Upper lobe of left lung (tissue), 6 donors: ENCODE results near the gene ATF6B. TPM values are rescaled to one million over a fixed set of nuclear protein-coding genes. Genes with fewer than 3 reads are reported as not detected.

Source experiments
- ATAC-seq, 2 donors: fragments of 200-7000 bp; cut with Tn5 transposase; one replicate each; pipeline ENCODE4 v1.9.1; 2022; ENCODE audit warnings: mild to moderate bottlenecking in 2 of 2, moderate library complexity in 2 of 2; ENCODE audit not compliant: low FRiP score in 2 of 2
- DNase-seq, 2 donors: peaks; one replicate each; pipeline ENCODE4 v3.0.0-alpha.2; 2019 to 2020
- H3K27ac ChIP-seq, 4 donors: fragments of 200-600 bp; sonication (generic); one replicate each; pipeline ENCODE4 v1.5.1; 2016 to 2019
- H3K27me3 ChIP-seq, 4 donors: fragments of 200-600 bp; sonication (generic); one replicate each; pipeline ENCODE4 v1.5.1; 2017 to 2019
- H3K36me3 ChIP-seq, 4 donors: fragments of 200-600 bp; sonication (generic); one replicate each; pipeline ENCODE4 v1.5.1; 2016 to 2019
- H3K4me1 ChIP-seq, 4 donors: fragments of 200-600 bp; sonication (generic); one replicate each; pipeline ENCODE4 v1.5.1; 2018 to 2019
- H3K4me3 ChIP-seq, 4 donors: fragments of 200-600 bp; sonication (generic); one replicate each; pipeline ENCODE4 v1.5.1; 2017 to 2019; ENCODE audit warnings: mild to moderate bottlenecking in 2 of 4, moderate library complexity in 1 of 4
- H3K9me3 ChIP-seq, 4 donors: fragments of 200-600 bp; sonication (generic); one replicate each; pipeline ENCODE4 v1.5.1; 2018 to 2019
- EP300 ChIP-seq, 4 donors: sonication (generic); formaldehyde crosslinking; IDR thresholded peaks; one replicate each; pipeline ENCODE4 v1.5.1; 2017; ENCODE audit warnings: antibody characterized with exemption in 4 of 4, control low read depth in 2 of 4
- POLR2A ChIP-seq, 4 donors: fragments of 450-650 bp; IDR thresholded peaks; one replicate each; pipeline ENCODE4 v1.5.1; 2016 to 2017; ENCODE audit warnings: antibody characterized with exemption in 4 of 4, mild to moderate bottlenecking in 2 of 4
- POLR2AphosphoS5 ChIP-seq, 2 donors: sonication (generic); formaldehyde crosslinking; IDR thresholded peaks; one replicate each; pipeline ENCODE4 v1.5.1; 2017; ENCODE audit warnings: antibody characterized with exemption in 2 of 2
- WGBS, 2 donors: methylation state at CpG; one replicate each; pipeline ENCODE4 v1.1.5; 2017 to 2018; 5-methylcytosine and 5-hydroxymethylcytosine counted together
- total RNA-seq, 6 donors: library from RNA; depleted of rRNA in 4 of 6; stranded (reverse); fragments of >200 nt in 4 of 6; gene quantifications; one replicate each; pipeline versions ENCODE4 v1.1.0 to v1.2.1, GENCODE V29; 2016 to 2021
- TF ChIP-seq, protein P1 (sequence below), 6 experiments: fragments of 450-650 bp in 4 of 6; fragments of 200-600 bp in 2 of 6; sonication (generic) in 2 of 6; IDR thresholded peaks; one replicate each; pipeline ENCODE4 v1.5.1; 2016 to 2019; ENCODE audit warnings: antibody characterized with exemption in 6 of 6
- donor health status: DM: no; HTN: no; CAD: no; lungs with moderate emphysema.
- donor health status: DM: no; HTN: yes; CAD: no; lungs with severe emphysema.

Gene ATF6B
- total RNA-seq, result 100 to 1,000 TPM in 3 of 6 donors, 10 to 100 TPM in 3; 35.3 to 230 (median 95.8) TPM

DNA sequence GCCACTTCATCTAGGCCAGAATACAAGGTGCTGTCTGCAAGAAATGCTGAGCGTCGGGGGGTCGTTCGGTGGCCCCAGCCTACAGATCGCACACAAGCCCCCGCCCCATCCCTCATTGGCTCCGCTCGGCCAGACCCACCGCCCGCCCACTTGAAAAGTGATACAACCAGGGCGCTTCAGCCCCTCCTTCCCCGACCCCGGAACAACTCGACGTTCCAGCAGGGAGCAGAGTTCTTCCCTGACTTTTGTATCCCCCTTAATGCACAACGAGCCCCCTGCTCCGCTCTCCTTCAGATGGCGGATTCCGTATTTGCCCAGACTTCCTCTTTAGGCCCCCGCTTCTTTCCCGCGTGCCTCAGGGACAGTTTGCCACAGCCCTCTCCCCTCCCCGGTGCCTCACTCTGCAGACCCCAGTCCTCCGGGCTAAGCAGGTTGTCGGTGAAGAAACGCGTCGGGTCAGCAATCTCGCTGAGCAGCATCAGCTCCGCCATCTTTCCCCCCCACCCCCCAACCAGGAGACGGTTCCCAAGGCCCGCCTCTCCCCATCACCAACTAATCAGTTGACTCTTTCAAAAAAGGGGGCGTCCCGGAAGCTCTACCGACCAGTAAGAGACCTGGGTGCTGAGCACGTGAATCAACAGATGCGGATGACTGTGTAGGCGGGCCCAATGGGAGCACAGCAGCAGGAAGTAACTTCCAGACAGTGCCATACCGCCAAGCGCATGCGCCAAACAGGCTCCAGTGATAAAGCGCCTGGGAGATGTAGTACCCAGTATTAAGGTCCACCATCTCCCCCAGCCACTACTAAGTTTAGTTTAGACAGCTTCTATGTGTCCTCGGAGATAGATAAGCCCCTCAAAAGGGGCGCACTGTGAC, at the start of gene ATF6B:
Gene ATF6B (minus strand): TSS at position 530 of the 876 bp plus-strand sequence. CDS start 39 bp downstream, at position 491.
- peaks cover 26 to 42% (median 28%) of the 10 kb centered on the region in 4 donors for H3K4me1 ChIP-seq
- peak; percentile 95 to 98 for ATAC-seq
- WGBS, 2 donors, result 1% methylated on average over 27 to 44 of the region's 44 CpGs

DNA sequence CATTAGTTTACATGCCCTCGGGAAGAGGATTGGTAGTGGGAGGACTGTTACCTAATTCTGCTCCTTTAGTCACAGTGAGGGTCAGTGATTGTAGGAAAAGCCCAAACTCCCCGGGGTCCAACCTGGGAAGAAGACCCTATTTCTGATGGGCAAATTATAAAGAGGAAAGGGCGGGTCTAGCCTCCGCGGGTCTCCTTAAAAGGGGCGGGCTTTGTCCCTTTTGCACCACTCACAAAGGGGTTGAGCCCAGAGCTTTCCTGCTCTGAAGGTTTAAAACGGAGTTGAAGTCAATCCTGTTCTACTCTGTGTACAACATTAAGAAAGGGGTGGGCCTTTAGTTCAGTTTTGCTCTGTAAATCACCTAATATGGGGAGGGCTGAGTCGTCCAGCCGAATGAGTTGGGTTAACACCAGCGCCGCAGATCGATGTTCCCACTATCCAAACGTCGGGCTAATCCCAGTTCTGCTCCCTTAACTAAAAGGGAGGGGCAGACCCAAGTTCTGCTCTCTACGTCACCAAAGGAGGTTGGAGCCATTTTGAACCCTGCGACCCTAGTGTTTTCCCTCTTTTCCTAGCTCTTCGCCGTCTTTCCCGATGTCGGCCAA, 49.2 kb upstream of the ATF6B start:
- Histone ChIP-seq H3K9me3 (no peaks in the 10 kb centered on the region), H3K4me3 (peak overlapping the region in 3 of 4 donors; percentile 61 to 81 (median 80)), H3K27ac (peak overlapping the region; percentile 89 to 98 (median 96)), H3K27me3 (no peaks in the 10 kb centered on the region), H3K36me3 (peaks cover 7 to 26% (median 17%) of the 10 kb centered on the region in 4 donors), H3K4me1 (peaks cover 37 to 63% (median 51%) of the 10 kb centered on the region in 4 donors)
- ATAC-seq (peak; percentile 44 to 60), DNase-seq (peak in 1 of 2 donors; percentile 47)
- TF ChIP-seq POLR2AphosphoS5 (IDR thresholded peaks at IDR 0.05), result no peak
- TF ChIP-seq, protein P1, sequence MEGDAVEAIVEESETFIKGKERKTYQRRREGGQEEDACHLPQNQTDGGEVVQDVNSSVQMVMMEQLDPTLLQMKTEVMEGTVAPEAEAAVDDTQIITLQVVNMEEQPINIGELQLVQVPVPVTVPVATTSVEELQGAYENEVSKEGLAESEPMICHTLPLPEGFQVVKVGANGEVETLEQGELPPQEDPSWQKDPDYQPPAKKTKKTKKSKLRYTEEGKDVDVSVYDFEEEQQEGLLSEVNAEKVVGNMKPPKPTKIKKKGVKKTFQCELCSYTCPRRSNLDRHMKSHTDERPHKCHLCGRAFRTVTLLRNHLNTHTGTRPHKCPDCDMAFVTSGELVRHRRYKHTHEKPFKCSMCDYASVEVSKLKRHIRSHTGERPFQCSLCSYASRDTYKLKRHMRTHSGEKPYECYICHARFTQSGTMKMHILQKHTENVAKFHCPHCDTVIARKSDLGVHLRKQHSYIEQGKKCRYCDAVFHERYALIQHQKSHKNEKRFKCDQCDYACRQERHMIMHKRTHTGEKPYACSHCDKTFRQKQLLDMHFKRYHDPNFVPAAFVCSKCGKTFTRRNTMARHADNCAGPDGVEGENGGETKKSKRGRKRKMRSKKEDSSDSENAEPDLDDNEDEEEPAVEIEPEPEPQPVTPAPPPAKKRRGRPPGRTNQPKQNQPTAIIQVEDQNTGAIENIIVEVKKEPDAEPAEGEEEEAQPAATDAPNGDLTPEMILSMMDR (IDR thresholded peaks at IDR 0.05), result no peak
- peak in 3 of 4 donors; percentile 21 to 43 (median 24) for TF ChIP-seq POLR2A (IDR thresholded peaks at IDR 0.05)
- WGBS, 2 donors, result 0 to 2% methylated on average over 20 of the region's 20 CpGs

More for the DNA sequence above, at the start of gene ATF6B:
- Histone ChIP-seq H3K4me3 (peak within 1 kb of the TSS; percentile 85 to 97 (median 90)), H3K9me3 (no peaks in the 10 kb centered on the region), H3K36me3 (peaks cover 16 to 40% (median 27%) of the 10 kb centered on the region in 4 donors), H3K27me3 (no peaks in the 10 kb centered on the region), H3K27ac (peak within 1 kb of the TSS; percentile 86 to 95 (median 90))
- TF ChIP-seq, protein P1 (IDR thresholded peaks at IDR 0.05), result no peak
- TF ChIP-seq POLR2AphosphoS5 (IDR thresholded peaks at IDR 0.05), result peak; percentile 51 to 62
- peak in 2 of 4 donors; percentile 17 to 82 for TF ChIP-seq POLR2A (IDR thresholded peaks at IDR 0.05)
- DNase-seq, result peak in 1 of 2 donors; percentile 100

DNA sequence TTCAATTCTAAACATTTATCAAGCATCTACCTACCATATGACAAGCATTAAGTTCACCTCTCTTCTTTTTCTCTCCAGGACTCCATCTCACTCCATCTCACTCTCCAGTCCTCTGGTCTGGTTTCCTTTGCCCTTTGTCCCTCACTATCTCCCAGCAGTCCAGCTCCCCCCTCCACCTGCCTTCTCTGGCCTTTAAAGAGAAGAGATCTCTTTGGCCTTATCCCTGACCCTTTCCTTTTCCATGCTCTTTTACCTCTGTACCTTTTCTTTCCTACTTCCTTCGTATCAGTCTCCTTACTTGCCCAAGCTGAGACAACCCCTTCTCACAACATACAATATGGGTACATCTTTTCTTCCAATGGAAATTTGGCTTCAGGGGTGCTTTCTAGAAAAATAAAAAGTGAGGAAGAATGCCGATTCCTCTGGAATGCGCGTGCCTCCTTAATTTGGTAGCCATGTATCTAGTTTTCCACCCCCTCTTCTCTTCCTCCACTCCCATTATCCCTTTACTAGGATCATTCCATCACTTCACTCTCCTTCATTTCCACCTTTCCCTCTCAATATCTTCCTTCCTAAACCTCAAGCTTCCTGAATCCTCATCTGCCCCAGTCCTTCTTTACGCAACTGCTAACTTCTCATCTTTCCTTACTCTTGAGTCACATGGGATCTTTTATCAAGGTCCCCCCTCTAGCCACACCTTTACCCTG, 48.6 kb upstream of the ATF6B start:
- no peaks in the 10 kb centered on the region for H3K27me3 ChIP-seq
- DNase-seq, result no peak
- TF ChIP-seq POLR2AphosphoS5 (IDR thresholded peaks at IDR 0.05) (no peak), EP300 (IDR thresholded peaks at IDR 0.05) (no peak), POLR2A (IDR thresholded peaks at IDR 0.05) (no peak)
- TF ChIP-seq, protein P1 (IDR thresholded peaks at IDR 0.05), result no peak
- peaks cover 7 to 20% (median 13%) of the 10 kb centered on the region in 4 donors for H3K36me3 ChIP-seq
- H3K9me3 ChIP-seq, result no peaks in the 10 kb centered on the region
- peak overlapping the region in 3 of 4 donors; percentile 80 to 86 (median 81) for H3K4me3 ChIP-seq
- peaks cover 37 to 57% (median 46%) of the 10 kb centered on the region in 4 donors for H3K4me1 ChIP-seq
- peak in 1 of 2 donors; percentile 0 for ATAC-seq
- WGBS, 2 donors, result 31 to 37% methylated on average over 5 of the region's 5 CpGs
- H3K27ac ChIP-seq, result peak overlapping the region; percentile 89 to 98 (median 96)

DNA sequence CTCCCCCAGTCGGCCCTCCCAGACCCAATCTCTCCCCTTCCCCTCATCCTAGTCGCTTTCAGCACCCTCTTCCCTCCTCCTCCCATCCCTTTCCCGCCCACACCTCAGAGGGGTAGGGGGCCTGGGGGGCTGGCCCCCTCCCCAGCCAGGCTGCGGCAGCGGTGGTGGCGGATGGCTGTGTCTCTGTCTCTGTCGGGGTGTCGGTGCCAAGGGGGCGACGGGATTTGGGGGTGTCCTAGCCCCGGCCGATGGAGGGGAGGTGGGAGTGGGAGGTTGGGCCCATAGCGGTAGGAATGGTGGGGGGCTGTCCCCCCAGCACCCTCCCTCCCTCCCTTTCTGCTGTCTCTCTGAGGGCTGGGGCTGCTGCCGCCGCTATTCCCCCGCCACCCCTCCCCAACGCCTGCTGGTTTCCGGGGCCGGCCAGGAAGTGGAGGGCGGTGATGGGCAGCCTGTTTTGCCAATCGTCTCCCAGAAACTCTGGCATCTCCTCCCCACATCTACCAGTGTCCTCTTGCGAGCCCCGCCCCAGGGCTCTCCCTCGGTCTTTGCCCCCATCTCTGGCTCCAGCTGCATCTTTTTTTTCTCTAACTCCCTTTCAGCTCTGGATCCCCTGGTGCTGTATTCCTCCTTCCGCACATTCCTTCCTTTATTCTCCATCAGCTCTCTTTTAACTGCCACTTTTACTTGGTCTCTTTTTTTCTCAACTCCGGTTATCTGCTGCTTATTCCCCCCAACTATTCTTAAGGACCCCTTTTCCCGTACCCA, 47.8 kb upstream of the ATF6B start, which contains the start of gene AGPAT1:
Gene AGPAT1 (minus strand): TSS at position 374 of the 765 bp plus-strand sequence. CDS start 4,588 bp downstream, outside the sequence.
- ATAC-seq (peak; percentile 85 to 86), DNase-seq (peak; percentile 93 to 97)
- peaks cover 3 to 18% (median 11%) of the 10 kb centered on the region in 4 donors for H3K36me3 ChIP-seq
- TF ChIP-seq, protein P1 (IDR thresholded peaks at IDR 0.05), result no peak
- TF ChIP-seq POLR2AphosphoS5 (IDR thresholded peaks at IDR 0.05) (peak; percentile 85 to 92), EP300 (IDR thresholded peaks at IDR 0.05) (no peak), POLR2A (IDR thresholded peaks at IDR 0.05) (peak in 2 of 4 donors; percentile 64 to 76)
- no peaks in the 10 kb centered on the region for H3K27me3 ChIP-seq
- 1 to 2% methylated on average over 14 to 27 of the region's 27 CpGs for WGBS, 2 donors
- peak within 1 kb of the TSS; percentile 80 to 87 (median 84) for H3K4me3 ChIP-seq
- H3K27ac ChIP-seq, result peak within 1 kb of the TSS; percentile 89 to 98 (median 96)
- no peaks in the 10 kb centered on the region for H3K9me3 ChIP-seq
- peaks cover 37 to 56% (median 45%) of the 10 kb centered on the region in 4 donors for H3K4me1 ChIP-seq
